Right lobe of liver (tissue), 4 donors: ENCODE measurements around the gene SYNGR3.
A peak's percentile ranks its signal among the peaks of the same experiment; 100 is the strongest.

ENCODE experiments used
- CTCF ChIP-seq, 4 donors: fragments of 200-600 bp in 3 of 4; fragments of 450-650 bp in 1 of 4; IDR thresholded peaks; one replicate each; pipeline versions ENCODE4 v1.5.1 to v1.8.0; 2016 to 2022; ENCODE audit warnings: antibody characterized with exemption in 4 of 4, mild to moderate bottlenecking in 2 of 4
- POLR2A ChIP-seq: fragments of 450-650 bp; IDR thresholded peaks from one replicate; pipeline ENCODE4 v1.6.1; 2017; ENCODE audit warnings: antibody characterized with exemption, mild to moderate bottlenecking
- donor health status: DM: no; HTN: no; CAD: no.
- donor health status: DM: no; HTN: no; CAD: no.
- donor health status: DM: no; HTN: yes; CAD: no.

GRCh38 chr16:2003827-2004641 lies 14.3 kb downstream of the SYNGR3 start:
- peak; percentile 90 to 97 (median 96) for TF ChIP-seq CTCF (IDR thresholded peaks at IDR 0.05)
- no peak for TF ChIP-seq POLR2A
